ENCODE measurements around the gene PAPPA. TPM values are rescaled to one million over a fixed set of nuclear protein-coding genes. Genes with fewer than 3 reads are reported as not detected.

Gene PAPPA
- total and polyA plus RNA-seq, 9 of the 15 experiments (the other 6 are each of a cell fraction or from before 2014, with no cell fraction given): 0.06 to 0.18 (median 0.11) TPM

DNA sequence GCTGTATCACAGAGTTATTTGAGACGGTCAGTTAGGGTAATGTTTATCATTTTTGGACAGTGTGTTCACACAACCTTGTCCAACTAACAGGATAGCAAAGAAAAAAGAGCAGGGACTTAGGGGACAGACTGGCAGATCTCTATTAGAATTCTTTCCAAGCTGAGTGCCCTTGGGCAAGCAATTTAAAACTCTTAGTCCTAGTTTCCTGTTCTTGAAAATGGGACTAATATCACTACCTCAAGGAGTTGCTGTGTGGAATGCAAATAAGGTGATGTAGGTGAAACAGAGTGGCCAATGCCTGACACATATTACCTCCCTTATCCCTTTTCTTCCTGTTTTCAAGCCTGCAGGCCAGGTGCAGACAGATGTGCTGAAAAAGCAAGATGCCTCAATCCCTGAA is 186.7 kb downstream of the PAPPA start (continued):
- TF ChIP-seq CHD7 (IDR thresholded peaks at IDR 0.05; ENCODE audit: low read depth, low read length): no peak
- TF ChIP-seq ZBED1 (IDR thresholded peaks at IDR 0.05): no peak
- TF ChIP-seq ZNF57 (CRISPR knock-in tag; IDR thresholded peaks at IDR 0.05): no peak
- no peak for TF ChIP-seq CBX2 (IDR thresholded peaks at IDR 0.05; ENCODE audit: insufficient read depth, low read length, poor library complexity, severe bottlenecking)
- TF ChIP-seq DNMT1 (IDR thresholded peaks at IDR 0.05): no peak
- TF ChIP-seq POLR2AphosphoS2 (IDR thresholded peaks at IDR 0.05; ENCODE audit: low read length): no peak
- no peak for TF ChIP-seq TAL1 (IDR thresholded peaks at IDR 0.05)
- TF ChIP-seq, protein P1, sequence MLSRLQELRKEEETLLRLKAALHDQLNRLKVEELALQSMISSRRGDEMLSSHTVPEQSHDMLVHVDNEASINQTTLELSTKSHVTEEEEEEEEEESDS (CRISPR knock-in tag; IDR thresholded peaks at IDR 0.05): no peak
